HG02970 (cell line): Measurements from ENCODE around the gene SARS2.
"Not testable (repeated sequence)": the region's sequence is repeated elsewhere in the genome, so short reads cannot be mapped to it uniquely, and the experiment has no call there.

Source experiments
- ATAC-seq: cut with Tn5 transposase; IDR thresholded peaks from one replicate; pipeline ENCODE4 v1.9.1; 2021; ENCODE audit warnings: mild to moderate bottlenecking, moderate library complexity, moderate number of reproducible peaks; ENCODE audit not compliant: unreplicated experiment, low FRiP score

Gene SARS2

DNA sequence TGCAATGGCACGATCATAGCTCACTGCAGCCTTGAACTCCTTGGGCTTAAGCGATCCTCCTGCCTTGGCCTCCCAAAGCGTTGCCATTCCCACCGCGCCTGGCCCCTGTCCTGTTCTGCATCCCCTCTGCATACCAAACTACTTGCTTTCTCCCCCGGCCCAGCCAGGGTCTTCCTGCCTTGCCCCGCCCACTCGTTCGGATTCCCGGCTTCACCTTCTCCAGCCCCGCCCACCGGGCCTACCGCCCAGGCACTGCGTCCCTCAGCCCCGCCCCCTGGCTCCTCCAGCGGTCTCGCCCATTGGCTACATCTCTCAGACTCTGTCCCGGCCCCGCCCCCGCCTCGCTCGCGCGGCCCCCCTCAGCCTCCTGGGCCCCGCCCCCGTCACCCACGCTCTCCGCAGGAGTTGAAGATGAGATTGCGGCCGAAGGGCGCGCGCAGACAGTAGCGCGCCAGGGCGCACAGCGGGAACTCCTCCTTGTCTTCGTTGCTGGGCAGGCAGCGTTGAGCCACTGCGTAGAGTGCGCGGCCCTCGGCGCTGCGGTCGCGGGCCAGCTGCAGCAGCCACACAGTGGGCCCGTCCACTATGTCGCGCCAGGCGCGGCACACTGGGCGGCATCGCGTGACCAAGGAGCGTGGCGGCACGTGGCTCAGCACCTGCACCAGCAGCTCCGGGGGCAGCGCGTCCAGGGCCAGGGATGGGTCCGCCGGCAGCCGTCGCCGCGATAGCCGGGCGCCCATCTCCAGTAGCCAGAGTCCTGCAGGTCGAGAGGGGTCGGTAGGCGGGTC, 19.2 kb upstream of the SARS2 start:
- ATAC-seq: no peak

DNA sequence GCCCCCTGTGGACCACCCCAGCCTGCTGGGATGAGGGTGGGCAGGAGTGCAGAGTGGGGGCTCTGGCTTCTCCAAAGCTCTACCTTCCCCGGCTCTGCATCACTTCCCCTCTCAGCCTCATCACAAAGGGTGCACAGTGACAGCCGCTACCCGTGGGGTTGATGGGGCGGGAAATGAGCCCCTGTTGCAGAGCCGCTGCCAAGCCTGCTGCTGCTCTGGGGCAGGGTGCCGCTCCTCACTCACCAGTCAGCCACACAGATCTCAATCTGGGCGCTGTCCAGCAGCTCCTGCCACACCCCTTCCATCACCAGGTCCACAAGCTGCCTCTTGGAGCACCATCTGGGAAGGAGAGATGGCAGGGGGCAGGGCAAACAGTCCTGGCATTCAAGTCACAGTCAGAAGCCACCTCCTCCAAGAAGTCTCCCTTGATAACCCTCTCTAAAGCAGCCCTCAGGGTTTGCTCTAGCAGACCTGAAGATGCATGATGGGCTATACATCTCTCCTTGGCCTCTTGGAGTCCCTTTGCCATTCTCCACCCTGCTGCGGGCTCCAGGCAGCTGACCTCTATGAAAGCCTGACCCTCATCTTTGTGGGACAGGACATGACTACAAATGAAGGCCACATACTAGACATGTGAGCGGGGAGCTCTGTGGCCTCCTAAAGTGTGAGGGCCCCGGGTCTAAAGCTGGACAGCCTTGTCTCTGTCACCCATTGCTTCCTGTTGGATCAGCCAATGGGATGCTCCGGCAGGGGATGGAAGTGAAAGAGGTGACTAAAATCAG, 15.9 kb upstream of the SARS2 start:
- ATAC-seq: no peak

DNA sequence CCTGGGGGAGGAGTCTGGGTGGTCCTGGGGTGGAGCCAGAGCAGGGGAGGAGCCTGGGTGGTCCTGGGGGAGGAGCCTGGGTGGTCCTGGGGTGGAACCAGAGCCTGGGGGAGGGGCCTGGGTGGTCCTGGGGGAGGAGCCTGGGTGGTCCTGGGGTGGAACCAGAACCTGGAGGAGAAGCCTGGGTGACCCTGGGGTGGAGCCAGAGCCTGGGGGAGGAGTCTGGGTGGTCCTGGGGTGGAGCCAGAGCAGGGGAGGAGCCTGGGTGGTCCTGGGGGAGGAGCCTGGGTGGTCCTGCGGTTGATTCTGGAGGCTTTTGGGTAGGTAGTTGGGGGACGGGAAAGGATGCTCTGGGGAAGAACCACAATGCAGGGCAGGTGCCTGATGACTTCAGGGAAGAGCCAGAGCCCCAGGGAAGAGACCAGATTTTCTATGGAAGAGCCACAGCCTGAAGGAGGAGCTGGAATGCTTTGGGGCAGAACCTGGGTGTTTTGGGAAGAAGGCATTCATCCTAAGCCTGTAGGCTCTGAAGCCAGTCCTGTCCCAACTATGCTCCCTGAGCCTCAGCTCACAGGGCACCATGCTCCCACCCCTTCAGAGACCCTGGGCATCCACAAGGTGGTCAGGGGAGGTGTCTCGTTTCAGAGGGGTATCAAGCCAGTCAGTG, 15.1 kb upstream of the SARS2 start:
- ATAC-seq: no peak

DNA sequence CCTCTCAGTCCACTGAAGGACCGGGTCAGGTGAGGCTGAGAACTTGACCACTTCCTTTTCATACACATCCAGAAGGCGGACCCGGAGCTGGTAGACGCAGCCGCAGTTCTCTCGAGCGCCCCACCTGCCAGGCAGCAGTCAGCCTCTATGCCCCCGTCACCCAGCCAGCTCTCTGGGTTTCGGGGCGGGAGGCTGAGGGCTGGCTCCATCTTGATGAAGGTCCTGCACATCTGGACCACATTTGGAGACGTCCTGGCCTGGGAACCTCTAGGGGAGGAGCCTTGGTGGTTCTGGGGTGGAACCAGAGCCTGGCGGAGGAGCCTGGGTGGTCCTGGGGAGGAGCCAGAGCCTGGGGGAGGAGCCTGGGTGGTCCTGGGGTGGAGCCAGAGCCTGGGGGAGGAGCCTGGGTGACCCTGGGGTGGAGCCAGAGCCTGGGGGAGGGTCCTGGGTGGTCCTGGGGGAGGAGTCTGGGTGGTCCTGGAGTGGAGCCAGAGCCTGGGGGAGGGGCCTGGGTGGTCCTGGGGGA, 14.5 kb upstream of the SARS2 start:
- no peak for ATAC-seq

DNA sequence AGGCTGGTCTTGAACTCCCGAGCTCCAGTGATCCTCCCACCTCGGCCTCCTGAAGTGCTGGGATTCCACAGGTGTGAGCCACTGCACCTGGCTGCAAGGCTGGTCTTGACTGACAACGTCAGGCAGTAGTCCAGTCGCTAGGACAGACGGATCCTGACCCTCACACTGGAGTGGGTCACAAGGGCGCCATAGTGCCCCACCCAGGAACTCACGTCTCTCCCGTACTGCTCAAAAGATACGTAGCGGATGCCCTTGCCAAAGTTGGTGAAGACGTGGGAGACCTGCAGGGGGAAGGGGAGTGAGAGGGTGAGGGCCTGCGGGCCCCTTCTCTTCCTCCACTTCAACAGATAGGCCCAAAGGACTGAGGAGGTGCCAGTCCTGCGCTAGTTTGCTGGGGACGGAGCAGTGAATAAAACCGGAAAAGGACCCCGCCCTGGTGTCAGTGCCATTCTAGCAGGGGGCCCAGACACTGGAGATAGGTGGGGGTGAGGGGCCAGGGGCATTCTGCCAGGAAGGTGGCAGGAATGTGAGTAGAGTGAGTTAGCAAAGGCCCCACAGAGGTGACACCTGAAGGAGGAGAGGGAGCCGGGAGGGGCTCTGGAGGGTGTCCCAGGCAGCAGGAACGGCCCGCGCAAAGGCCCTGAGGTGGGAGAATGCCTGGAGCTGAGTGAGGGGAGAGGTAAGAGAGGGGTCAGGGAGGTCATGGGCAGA, 12.1 kb upstream of the SARS2 start:
- ATAC-seq: no peak

DNA sequence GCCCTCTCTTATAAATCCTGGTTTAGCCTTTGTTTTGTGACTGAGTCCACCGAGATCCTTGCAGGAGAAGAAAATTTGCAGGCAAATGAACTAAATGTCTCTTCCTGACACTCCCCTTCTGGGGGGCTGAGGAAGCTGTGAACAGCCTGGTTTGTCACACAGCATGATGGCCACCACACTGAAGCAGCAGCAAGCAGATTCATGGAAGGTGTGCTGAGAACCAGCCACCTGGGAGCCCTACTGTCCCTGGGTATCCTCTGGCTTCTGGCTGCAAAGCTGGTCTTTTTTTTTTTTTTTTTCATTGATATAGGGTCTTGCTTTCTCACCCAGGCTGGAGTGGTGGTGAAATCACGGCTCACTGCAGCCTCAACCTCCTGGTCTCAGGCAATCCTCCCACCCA, 11.4 kb upstream of the SARS2 start:
- no peak for ATAC-seq

DNA sequence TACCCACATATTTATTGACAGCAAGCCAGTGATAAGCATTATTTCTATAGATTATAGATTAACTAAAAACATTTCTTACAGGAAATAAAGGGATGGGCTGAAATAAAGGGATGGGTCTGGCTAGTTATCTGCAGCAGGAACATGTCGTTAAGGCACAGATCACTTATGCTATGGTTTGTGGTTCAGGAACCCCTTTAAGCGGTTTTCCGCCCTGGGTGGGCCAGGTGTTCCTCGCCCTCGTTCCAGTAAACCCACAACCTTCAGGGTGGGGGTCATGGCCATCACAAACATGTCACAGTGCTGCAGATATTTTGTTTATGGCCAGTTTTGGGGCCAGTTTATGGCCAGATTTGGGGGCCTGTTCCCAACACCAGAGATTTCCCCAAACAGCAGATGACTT, 10.9 kb upstream of the SARS2 start:
- ATAC-seq: not testable (repeated sequence)

DNA sequence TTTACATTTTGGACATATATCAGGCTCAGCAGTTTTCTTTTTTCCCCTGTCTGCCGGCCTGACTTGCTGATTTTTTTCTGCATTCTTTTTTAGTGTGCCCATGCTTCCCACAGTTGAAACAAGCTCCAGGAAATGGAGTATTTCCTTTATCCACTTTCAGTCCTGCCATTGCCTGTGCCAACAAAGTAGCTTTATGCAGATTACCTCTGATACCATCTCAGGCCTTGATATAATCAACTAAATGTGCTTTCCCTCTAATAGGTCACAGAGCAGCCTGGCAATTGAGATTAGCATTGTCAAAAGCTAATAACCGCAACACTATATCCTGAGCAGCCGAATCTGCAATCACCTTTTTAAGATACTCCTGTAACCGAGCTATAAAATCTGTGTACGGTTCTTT, 9.4 kb upstream of the SARS2 start:
- ATAC-seq: no peak

DNA sequence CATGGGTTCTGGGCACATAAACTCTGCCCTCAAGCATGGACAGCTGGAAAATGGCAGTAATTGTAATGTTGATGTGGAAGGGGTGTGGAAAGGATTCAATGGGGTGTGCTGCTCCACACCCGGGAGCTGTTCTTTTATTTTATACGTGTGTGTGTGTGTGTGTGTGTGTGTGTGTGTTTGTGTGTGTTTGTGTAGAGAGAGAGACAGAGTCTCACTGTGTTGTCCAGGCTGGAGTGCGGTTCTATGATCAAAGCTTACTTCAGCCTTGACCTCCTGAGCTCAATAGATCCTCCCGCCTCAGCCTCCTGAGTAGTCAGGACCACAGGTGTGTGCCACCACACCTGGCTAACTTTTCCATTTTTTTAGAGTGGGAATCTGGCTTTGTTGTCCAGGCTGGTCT, 3.0 kb upstream of the SARS2 start:
- ATAC-seq: no peak

DNA sequence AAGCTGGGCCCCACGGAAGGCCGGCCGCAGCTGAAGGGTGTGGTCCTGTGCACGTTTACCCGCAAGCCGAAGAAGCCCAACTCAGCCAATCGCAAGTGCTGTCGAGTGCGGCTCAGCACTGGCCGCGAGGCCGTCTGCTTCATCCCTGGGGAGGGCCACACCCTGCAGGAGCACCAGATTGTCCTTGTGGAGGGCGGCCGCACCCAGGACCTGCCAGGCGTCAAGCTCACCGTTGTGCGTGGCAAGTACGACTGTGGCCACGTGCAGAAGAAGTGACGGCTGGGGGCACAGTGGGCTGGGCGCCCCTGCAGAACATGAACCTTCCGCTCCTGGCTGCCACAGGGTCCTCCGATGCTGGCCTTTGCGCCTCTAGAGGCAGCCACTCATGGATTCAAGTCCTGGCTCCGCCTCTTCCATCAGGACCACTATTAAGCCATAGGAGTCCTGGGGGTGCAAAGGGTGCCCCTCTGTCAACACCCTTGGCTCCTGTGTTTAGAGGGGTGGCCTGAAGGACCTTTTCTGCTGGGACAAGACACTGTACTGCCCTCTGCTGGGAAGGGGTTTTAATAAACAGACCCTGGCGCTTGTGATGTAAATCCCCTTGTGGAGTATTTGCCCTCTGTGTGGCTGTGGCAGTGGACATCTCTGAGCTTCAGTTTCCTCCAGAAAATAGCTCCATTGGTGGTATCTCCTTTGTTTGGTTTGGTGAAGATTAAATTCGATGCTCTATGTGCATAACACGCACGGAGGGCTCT, 2.0 kb upstream of the SARS2 start:
- ATAC-seq: no peak

DNA sequence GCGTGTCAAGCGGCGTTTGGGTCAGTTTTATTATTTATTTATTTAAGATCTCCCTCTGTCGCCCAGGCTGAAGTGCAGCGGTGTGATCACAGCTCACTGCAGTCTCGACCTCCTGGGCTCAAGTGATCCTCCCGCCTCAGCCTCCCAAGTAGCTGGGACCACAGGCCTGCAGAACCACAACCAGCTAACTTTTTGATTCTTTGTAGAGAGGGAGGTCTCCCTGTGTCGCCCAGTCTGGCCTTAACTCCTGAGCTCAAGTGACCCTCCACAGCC, 894 bp upstream of the SARS2 start:
- ATAC-seq: no peak

DNA sequence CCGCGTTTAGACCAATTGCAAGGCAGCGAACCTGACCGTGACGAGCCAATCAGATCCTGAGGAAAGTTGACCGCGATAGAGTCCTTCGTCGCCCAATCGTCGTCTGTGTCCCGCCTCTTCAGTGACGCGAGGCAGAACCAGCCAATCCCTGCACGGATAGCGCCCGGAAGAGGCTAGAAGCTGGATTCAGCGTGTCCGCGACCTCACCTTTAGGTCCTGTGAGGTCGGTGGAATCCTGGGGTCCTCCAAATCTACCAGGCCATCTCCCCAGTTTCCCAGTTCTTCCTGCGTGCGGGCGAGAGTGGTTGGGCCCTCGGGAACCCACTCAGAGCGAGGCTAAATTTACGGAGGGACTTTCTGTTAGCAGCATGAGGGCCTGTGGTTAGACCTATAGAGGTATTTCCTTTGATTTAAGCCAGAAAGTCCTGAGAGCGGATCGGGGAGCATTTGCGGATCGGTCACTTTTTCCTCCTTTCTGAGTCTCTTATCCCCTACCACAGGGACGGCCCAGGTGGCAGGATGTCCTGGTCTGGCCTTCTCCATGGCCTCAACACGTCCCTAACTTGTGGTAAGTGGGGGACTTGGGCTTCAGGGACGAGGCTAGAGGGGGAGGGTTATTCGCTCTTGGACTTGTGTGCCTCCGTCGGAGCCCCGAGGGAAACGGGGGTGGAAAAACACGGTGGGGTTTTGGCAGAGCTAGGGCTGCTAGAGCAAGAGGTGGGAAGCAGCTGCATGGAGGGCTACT, 385 bp upstream of the SARS2 start, which contains the start of gene MRPS12:
TSS of gene MRPS12 (plus strand) at position 169 of the 745 bp plus-strand sequence. CDS start at position 520, 351 bp downstream.
- peak; percentile 90 for ATAC-seq

DNA sequence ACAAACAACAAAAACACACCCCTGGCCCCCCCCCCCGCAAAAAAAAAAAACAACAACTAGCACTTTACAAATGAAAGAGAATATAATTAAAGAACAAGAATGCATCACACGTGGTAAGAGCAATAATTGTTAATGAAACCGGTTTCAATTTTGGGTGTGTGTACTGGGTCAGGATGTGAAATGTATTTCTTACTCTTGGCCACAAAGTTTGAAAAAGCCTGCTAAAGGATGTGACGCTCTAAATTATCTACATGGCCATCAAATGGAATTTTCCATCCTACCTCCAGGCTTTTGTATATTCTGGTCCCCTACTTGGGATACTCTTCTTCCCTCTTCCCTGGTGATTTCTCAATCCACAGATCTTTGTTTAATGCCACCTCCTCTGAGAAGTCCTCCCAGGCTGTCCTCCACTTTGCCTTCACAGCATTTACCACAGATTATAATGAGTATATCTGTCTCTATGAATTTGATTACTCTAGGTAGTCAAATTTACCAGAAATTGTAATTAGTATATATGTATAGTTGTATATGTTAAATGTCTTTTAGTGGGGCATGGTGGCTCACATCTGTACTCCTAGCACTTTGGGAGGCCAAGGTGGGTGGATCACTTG, 2.1 kb downstream of the SARS2 start:
- no peak for ATAC-seq

DNA sequence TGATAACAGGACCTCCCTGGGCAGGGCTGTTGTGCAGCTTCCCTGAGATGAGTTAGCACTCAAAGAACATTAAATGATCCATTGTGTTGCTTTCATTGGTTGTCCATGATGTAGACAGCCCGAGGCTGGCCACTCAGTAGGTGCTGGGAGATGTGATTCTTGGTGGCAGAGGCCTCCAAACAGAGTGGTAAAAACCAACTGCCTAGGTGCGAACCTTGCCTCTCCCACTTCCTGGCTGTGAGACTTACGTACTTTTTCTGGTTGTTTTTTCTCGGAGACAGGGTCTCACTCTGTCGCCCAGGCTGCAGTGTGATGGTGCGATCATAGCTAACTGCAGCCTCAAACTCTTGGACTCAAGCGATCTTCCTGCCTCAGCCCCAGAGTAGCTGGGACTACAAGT, 6.2 kb downstream of the SARS2 start:
- no peak for ATAC-seq

DNA sequence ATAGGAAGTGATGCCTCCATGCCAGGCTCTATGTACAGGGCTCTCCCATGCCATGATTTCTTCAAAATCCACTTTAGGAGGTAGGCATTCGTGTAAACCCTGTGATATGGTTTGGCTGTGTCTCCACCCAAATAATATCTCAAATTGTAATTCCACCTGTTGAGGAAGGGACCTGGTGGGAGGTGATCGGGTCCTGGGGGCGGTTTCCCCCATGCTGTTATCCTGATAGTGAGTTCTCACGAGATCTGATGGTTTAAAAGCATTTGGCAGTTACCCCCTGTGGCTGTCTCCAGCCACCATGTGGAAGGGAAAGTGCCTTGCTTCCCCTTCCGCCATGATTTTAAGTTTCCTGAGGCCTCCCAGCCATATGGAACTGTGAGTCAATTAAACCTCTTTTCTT, 8.1 kb downstream of the SARS2 start:
- no peak for ATAC-seq

DNA sequence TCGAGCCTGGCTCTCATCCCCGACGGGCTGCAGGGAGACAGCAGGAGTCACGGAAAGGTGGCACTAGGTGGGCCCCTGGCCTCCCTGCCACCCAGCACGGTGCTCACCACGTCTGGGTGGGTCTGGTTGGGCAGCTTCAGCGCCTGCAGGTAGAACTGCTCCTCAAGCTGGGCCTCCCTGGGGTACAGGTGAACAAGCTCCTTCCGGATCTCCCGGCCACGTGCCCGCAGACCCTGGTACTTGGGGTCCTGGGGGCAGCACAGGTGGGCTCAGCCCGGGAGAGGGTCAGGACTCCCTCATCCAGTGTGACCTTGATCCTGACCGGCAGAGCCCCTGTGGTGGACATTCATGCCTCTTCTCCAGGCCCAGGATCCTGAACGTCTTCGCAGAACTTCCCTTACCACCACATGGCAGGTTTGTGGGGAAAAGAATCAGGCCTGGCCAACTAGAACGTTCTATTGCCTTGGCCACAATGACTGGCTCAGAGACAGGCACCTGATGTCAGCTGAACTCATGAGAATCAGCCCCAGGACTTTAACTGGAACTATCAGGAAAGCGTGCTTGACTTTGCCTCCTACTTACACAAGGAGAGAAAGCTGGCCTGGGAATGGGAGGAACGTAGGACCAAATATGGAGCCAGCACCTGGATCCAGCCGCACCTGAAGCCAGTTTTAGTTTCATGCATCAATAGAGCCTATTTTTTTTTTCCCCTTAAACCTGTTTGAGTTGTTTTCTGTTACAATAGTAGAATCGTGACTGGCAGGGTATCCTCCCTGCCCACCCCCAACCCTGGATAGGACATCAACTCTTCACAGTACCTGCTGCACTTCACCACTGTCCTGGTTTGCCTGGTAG, 8.9 kb downstream of the SARS2 start:
- no peak for ATAC-seq

DNA sequence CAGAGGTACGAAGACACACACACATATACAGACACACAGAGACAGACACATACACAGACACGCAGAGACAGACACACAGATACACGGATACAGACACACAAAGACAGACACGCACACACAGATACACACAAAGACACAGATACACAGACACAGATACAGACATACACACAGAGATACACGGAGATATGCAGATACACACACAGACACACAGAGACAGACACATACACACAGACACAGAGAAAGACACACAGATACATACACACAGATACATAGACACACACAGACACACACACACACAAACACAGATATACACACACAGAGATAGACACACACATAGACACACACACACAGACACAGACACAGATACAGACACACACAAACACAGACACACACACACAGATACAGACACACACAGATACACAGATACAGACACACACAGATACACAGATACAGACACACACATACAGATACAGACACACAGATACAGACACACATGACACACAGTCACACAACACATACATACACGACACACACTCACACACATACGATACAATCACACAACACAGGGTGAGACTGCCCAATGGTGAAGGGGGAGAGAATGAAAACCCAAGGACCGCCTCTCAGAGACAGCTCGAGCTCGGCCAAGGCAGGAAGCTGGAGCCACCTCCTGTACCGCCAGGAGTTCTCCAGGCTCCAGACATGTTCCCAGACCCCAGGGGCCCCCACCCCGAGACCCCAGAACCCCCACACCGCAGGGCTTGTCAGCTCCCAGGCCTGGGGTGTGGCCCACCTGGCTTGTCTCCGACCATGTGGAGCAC, 9.8 kb downstream of the SARS2 start:
- ATAC-seq: no peak
